ENCODE results near the gene SNX32.
A peak's percentile ranks its signal among the peaks of the same experiment; 100 is the strongest.

- TF ChIP-seq POLR2A (IDR thresholded peaks at IDR 0.05; ENCODE audit: low read depth, low read length) = no peak
- no peak for TF ChIP-seq CTCF (IDR thresholded peaks at IDR 0.05; ENCODE audit: extremely low read depth in 1 of 2, insufficient read depth in 1 of 2, low read depth in 1 of 2, low read length in 2 of 2)
- TF ChIP-seq EZH2 (IDR thresholded peaks at IDR 0.05; ENCODE audit: borderline replicate concordance, low read depth, low read length, severe bottlenecking) = no peak
- peak; percentile 30 for TF ChIP-seq POLR2AphosphoS5 (IDR thresholded peaks at IDR 0.05; ENCODE audit: insufficient read depth, low read depth, low read length)
- TF ChIP-seq FOS (IDR thresholded peaks at IDR 0.05; ENCODE audit: borderline replicate concordance, insufficient read depth, low read length) = no peak
- no peak for TF ChIP-seq JUN (IDR thresholded peaks at IDR 0.05; ENCODE audit: borderline replicate concordance, insufficient read depth, insufficient read length, low read depth)
These were observed 63.3 kb downstream of the SNX32 start for GRCh38 chr11:65897020-65897471.

Data from endothelial cell of umbilical vein (primary cell).